DND-41 (cell line): ENCODE results near the gene TDRD7.

Experiments used
- ATAC-seq: fragments of 200-7000 bp; cut with Tn5 transposase; 3 replicates; pipeline ENCODE4 v1.9.1; 2021; ENCODE audit warnings: low read depth; ENCODE audit not compliant: insufficient read depth
- DNase-seq: peaks from one replicate; pipeline ENCODE4 v3.0.0-alpha.2; 2020
- H2AFZ ChIP-seq: 2 replicates; pipeline ENCODE4 v1.6.0; 2012; ENCODE audit warnings: low read depth, low read length
- H3K27ac ChIP-seq: 2 replicates; pipeline ENCODE4 v1.5.1; 2012; ENCODE audit warnings: low read length, inconsistent platforms
- H3K27me3 ChIP-seq: fragments of 200-600 bp; sonication (generic); 2 replicates; pipeline ENCODE4 v1.6.0; 2012; ENCODE audit warnings: low read length, mild to moderate bottlenecking, inconsistent platforms; ENCODE audit not compliant: insufficient read depth, poor library complexity
- H3K36me3 ChIP-seq: 2 replicates; pipeline ENCODE4 v1.5.1; 2012; ENCODE audit warnings: low read length, inconsistent platforms; ENCODE audit not compliant: insufficient read depth
- H3K4me1 ChIP-seq: 2 replicates; pipeline ENCODE4 v1.5.1; 2012; ENCODE audit warnings: mild to moderate bottlenecking, low read length; ENCODE audit not compliant: insufficient read depth
- H3K4me2 ChIP-seq: 2 replicates; pipeline ENCODE4 v1.6.0; 2012; ENCODE audit warnings: mild to moderate bottlenecking, moderate library complexity, low read length, inconsistent platforms; ENCODE audit not compliant: insufficient read depth
- H3K4me3 ChIP-seq, 2 experiments: fragments of 200-600 bp in 1 of 2; shearing (Covaris generic) in 1 of 2; 2 replicates each; pipeline ENCODE4 v1.5.1; 2012 to 2016; ENCODE audit warnings: inconsistent platforms in 2 of 2, low read length in 2 of 2, mild to moderate bottlenecking in 2 of 2, low read depth in 1 of 2, moderate library complexity in 1 of 2
- H3K79me2 ChIP-seq: 2 replicates; pipeline ENCODE4 v1.6.0; 2012; ENCODE audit warnings: low read length, inconsistent platforms; ENCODE audit not compliant: insufficient read depth
- H3K9ac ChIP-seq: 2 replicates; pipeline ENCODE4 v1.6.0; 2012; ENCODE audit warnings: low read depth, mild to moderate bottlenecking, inconsistent platforms, low read length, moderate library complexity
- H3K9me3 ChIP-seq: 2 replicates; pipeline ENCODE4 v1.5.1; 2012; ENCODE audit warnings: low read length, moderate library complexity, mild to moderate bottlenecking, inconsistent platforms; ENCODE audit not compliant: insufficient read depth, severe bottlenecking
- H4K20me1 ChIP-seq: 2 replicates; pipeline ENCODE4 v1.6.0; 2012; ENCODE audit warnings: low read length; ENCODE audit not compliant: insufficient read depth
- CTCF ChIP-seq: IDR thresholded peaks from 2 replicates; pipeline ENCODE4 v1.5.1; 2012; ENCODE audit warnings: borderline replicate concordance, low read length, moderate library complexity, mild to moderate bottlenecking; ENCODE audit not compliant: poor library complexity, severe bottlenecking; ENCODE audit errors: extremely low read depth
- EZH2 ChIP-seq: IDR thresholded peaks from 3 replicates; pipeline ENCODE4 v1.6.1; 2012; ENCODE audit warnings: borderline replicate concordance, low read depth, mild to moderate bottlenecking, moderate library complexity, low read length, inconsistent platforms; ENCODE audit not compliant: severe bottlenecking

TDRD7 gene

GRCh38 chr9:97504381-97505216, 92.7 kb downstream of the TDRD7 start:
- H3K27me3 ChIP-seq, result peaks cover 35% of the 10 kb centered on the region
- DNase-seq, result no peak
- no peaks in the 10 kb centered on the region for H3K9me3 ChIP-seq
- no peak for TF ChIP-seq CTCF
- no peaks in the 10 kb centered on the region for H4K20me1 ChIP-seq
- no peak overlapping the region for H3K4me3 ChIP-seq
- peaks cover 7% of the 10 kb centered on the region; the same call in 1 of the 2 replicates for H3K4me1 ChIP-seq
- H3K36me3 ChIP-seq, result no peaks in the 10 kb centered on the region
- no peaks in the 10 kb centered on the region for H3K79me2 ChIP-seq
- no peak overlapping the region for H2AFZ ChIP-seq
- no peak overlapping the region for H3K9ac ChIP-seq
- H3K27ac ChIP-seq, result no peak overlapping the region
- no peak overlapping the region for H3K4me2 ChIP-seq
- ATAC-seq, result no peak

GRCh38 chr9:97505845-97506244, 93.9 kb downstream of the TDRD7 start:
- Histone ChIP-seq H3K4me2 (no peak overlapping the region), H2AFZ (no peak overlapping the region), H3K79me2 (no peaks in the 10 kb centered on the region), H3K27me3 (peaks cover 30% of the 10 kb centered on the region), H3K36me3 (no peaks in the 10 kb centered on the region), H3K4me1 (peaks cover 7% of the 10 kb centered on the region; the same call in 1 of the 2 replicates), H3K4me3 (no peak overlapping the region), H3K27ac (no peak overlapping the region), H4K20me1 (no peaks in the 10 kb centered on the region), H3K9me3 (no peaks in the 10 kb centered on the region), H3K9ac (no peak overlapping the region)
- TF ChIP-seq EZH2 (no peak), CTCF (no peak)
- DNase-seq, result no peak
- no peak for ATAC-seq

GRCh38 chr9:97506306-97506705, 94.4 kb downstream of the TDRD7 start:
- ATAC-seq (no peak), DNase-seq (no peak)
- H3K9me3 ChIP-seq, result no peaks in the 10 kb centered on the region
- no peaks in the 10 kb centered on the region for H3K79me2 ChIP-seq
- no peaks in the 10 kb centered on the region for H3K36me3 ChIP-seq
- no peak overlapping the region for H3K4me2 ChIP-seq
- H3K4me3 ChIP-seq, result no peak overlapping the region
- no peak overlapping the region for H2AFZ ChIP-seq
- H3K27me3 ChIP-seq, result peaks cover 26% of the 10 kb centered on the region
- peaks cover 4% of the 10 kb centered on the region; the same call in 1 of the 2 replicates for H3K4me1 ChIP-seq
- no peak overlapping the region for H3K9ac ChIP-seq
- no peak overlapping the region for H3K27ac ChIP-seq
- no peak for TF ChIP-seq EZH2
- H4K20me1 ChIP-seq, result no peaks in the 10 kb centered on the region

- Histone ChIP-seq H3K4me3 (no peak overlapping the region), H4K20me1 (no peaks in the 10 kb centered on the region), H3K27ac (no peak overlapping the region), H3K4me1 (peaks cover 2% of the 10 kb centered on the region; the same call in 1 of the 2 replicates), H2AFZ (no peak overlapping the region), H3K36me3 (no peaks in the 10 kb centered on the region), H3K27me3 (peaks cover 26% of the 10 kb centered on the region), H3K9ac (no peak overlapping the region), H3K9me3 (no peaks in the 10 kb centered on the region), H3K79me2 (no peaks in the 10 kb centered on the region), H3K4me2 (no peak overlapping the region)
- DNase-seq, result no peak
- TF ChIP-seq CTCF (no peak), EZH2 (no peak)
- no peak for ATAC-seq
Measured at GRCh38 chr9:97506787-97507186, 94.9 kb downstream of the TDRD7 start.
